GM18507 (cell line): ENCODE results near the gene ZNF555.
"Not testable (repeated sequence)": the region's sequence is repeated elsewhere in the genome, so short reads cannot be mapped to it uniquely, and the experiment has no call there.

Experiments
- DNase-seq: peaks from one replicate; pipeline ENCODE4 v3.0.0; 2011; ENCODE audit warnings: low read depth; ENCODE audit not compliant: insufficient read length; ENCODE audit errors: extremely low spot score
- FAIRE-seq: peaks from 2 replicates; lab custom pipeline; 2011; peaks lifted over from hg19 to GRCh38; lab: Jason Lieb, UNC

Gene ZNF555

DNA sequence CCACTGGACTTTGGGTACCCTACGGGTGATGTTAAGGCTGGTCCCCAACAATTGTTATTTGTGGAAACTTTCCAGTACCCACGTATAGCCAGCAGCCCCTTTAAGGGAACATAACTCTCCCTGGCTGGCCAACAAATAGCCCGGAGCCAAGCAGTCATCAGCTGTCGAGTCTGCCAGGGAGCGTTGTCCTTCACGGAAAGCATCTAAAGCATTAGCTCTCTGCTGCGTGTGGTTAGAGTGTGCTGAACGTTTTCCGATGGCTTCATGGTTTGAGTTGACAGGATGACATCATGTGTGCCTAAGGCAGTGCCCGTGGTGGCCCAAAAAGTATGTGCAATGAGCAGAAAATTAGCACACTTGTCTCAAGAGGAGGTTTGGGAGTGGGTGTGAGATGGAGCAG, 22.5 kb downstream of the ZNF555 start:
- no peak for DNase-seq
- no peak for FAIRE-seq

DNA sequence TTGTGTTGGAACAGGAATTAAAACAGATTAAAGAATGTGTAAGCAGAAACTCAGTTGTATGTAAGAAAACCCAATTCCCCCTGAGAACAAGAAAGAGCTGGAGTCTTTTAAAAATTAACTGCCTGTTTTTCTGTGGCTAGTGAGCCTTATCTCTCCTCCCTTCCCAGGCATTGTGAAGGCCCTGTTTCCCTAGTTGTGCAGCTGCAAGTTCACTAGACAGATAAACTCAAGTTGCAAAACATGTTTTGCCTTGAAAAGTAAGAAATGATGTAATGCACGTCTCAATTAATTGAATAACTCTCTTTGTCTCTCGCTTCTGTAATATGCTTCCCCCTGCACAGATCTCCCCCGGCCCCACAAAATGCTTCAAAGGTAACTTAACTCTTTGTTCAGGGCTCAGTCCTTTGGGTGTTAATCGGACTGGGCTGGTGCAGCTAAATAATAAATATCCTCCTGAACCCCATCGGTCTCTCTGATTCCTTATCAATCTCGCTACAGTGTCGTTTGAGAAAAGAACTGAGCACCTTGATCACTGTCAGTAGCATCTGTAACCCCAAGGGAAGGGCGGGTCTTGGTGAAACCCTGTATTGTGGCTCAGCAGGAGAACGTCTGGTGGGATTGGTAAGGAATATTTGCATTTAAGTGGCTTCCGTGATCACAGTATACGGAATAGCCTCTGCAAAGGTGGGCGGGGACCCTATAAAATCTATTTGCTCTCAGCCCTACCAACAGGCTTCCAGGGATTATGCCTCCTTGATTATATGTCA, 24.2 kb downstream of the ZNF555 start:
- no peak for FAIRE-seq
- DNase-seq = no peak

DNA sequence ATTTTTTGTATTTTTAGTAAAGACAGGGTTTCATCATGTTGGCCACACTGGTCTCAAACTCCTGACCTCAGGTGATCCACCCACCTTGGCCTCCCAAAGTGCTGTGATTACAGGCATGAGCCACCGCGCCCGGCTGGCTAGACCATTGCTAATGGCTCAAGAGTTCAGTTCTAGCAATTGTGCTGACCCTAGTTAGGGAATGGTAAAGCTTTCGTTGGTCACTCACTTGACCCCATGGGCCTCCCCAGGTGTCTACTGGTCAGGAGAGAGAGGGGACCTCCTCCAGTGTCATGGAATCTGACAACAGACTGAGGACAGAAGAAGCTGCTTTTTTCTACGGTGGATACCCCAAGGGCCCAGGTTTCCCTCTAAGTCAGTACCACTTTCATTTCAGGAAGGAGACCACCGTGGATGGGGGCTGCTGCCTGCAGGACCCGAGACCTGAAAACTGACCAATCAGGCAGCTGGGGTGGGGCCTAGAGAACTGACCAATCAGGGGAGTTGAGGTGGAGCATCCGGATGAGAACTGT, 25.3 kb downstream of the ZNF555 start:
- DNase-seq (no peak), FAIRE-seq (no peak)

DNA sequence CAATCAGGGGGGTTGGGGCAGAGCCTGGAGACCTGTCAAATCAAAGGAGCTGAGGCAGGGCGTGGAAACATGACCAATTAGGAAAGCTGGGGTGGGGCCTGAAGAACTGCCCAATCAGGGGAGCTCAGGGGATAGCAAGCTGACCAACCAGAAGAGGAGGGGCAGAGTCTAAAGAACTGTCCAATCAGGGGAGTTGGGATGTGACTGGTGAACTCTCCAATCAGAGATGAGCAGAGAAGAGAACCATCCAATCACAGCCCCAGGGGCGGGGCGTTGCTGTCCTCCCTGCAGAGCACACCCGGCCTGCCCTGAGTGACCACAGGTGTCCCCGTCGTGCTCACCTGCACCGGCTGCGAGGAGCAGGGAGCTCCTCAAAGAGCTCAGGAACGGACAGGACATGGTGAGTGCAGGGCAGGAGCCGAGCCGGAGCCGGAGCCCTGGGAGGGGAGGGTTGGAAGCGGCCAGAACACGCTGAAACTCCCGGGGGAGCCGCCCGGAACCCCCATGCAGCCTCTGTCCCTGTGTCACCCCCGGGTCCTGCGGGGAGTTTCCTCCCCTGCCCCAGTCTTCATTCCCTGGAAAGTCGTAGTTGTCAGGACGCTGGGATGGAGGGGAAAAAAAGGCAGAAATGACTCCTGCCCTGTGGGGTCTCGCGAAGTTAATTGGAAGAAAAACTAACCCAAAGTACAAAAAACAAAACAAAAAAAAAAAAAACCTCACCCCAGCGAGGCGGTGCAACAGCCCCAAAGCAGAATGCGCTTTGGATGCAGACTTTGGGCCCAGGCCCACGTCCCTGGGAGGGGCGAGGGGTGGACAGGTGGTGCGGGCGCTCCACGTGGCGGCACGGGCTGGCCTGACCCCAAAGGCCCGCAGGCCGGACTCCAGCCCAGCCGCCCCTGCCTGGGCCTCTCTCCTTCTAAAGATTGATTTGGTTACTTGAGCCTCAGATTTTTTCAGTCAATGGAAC, 26.0 kb downstream of the ZNF555 start, which contains the start of gene ZNF556:
ZNF556 (plus strand) TSS at position 311 of the 967 bp plus-strand sequence; CDS start at position 398, 87 bp downstream.
- DNase-seq (no peak), FAIRE-seq (no peak)

- FAIRE-seq (no peak), DNase-seq (no peak)
Observed at GRCh38 chr19:2869618-2870017, 28.3 kb downstream of the ZNF555 start.

- not testable (repeated sequence) for DNase-seq, FAIRE-seq
Observed at GRCh38 chr19:2872175-2872574, 30.9 kb downstream of the ZNF555 start.

- FAIRE-seq = no peak
- DNase-seq = no peak
Observed at GRCh38 chr19:2877398-2878331, 36.4 kb downstream of the ZNF555 start.

- FAIRE-seq (no peak), DNase-seq (no peak)
Observed at GRCh38 chr19:2883686-2884439, 42.6 kb downstream of the ZNF555 start.

- FAIRE-seq = no peak
Observed at GRCh38 chr19:2885736-2886135, 44.5 kb downstream of the ZNF555 start.

DNA sequence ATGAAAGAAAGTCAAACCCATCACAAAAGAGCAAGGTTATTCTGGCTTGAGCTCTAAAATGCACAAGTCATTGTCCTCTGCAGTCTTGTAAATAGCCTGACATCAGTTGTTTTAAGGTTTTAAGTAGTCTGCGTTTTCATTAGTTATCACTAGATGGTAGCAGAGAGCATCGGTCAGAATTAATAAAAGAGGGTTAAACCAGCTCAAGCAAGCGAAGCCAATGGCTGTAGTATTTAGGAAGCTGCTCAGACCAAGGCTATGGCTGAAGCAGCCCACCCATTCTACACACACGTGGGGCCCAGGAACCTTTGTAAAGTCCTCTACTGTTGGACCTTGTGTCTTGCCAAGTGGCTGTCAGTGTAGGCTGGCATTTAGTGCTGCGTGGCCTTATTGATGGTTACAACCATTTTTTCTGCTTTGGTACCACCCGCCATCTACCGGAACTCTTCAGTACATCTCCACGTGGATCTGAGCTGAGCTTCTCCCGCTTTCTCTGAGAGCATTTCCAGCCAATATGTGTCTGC, 46.2 kb downstream of the ZNF555 start:
- no peak for DNase-seq

More at GRCh38 chr19:2885736-2886135, 44.5 kb downstream of the ZNF555 start:
- no peak for DNase-seq

GRCh38 chr19:2888731-2889224, 47.5 kb downstream of the ZNF555 start:
- DNase-seq (no peak), FAIRE-seq (no peak)

More for the DNA sequence above, 46.2 kb downstream of the ZNF555 start:
- peak; percentile 71 for FAIRE-seq

GRCh38 chr19:2890531-2890930, 49.3 kb downstream of the ZNF555 start:
- not testable (repeated sequence) for FAIRE-seq, DNase-seq

DNA sequence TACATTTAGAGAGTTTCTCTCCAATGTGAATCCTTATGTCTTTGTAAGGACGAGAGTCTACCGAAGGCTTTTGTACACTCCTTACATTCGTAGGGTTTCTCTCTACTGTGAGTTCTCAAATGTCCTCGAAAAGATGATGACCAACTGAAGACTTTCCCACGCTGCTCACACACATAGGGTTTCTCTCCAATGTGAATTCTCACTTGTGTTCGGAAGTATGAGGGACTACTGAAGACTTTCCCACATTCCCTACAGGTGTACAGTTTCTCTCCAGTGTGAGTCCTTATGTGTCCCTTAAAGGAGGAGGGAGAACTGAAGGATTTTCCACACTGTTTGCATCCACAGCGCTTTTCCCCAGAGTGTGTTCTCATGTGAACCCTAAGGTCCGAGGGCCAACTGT, 55.4 kb downstream of the ZNF555 start:
- DNase-seq (no peak), FAIRE-seq (no peak)

GRCh38 chr19:2900296-2901252, 59.3 kb downstream of the ZNF555 start, which contains the start of gene ZNF57:
TSS of gene ZNF57 (plus strand) at chr19:2900928. CDS start at chr19:2901046, 118 bp downstream.
- DNase-seq (peak; percentile 98), FAIRE-seq (peak; percentile 98)

GRCh38 chr19:2902590-2903218, 61.4 kb downstream of the ZNF555 start:
- DNase-seq = no peak
- no peak for FAIRE-seq

DNA sequence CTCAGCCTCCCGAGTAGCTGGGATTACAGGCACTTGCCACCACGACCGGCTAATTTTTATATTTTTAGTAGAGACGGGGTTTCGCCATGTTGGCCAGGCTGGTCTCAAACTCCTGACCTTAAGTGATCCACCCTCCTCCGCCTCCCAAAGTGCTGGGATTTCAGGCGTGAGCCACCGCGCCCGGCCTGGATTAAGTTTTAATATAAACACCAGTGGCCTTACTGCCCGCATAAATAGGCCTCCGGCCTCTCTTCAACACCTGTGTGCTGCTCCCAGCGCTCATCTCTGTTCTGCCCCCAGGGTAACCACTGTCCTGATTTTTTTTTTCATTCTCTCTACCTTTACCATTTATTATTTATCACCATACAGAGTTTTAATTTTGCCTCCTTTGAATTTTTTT, 62.1 kb downstream of the ZNF555 start:
- not testable (repeated sequence) for DNase-seq, FAIRE-seq
